Measurements from ENCODE around the gene FAM117B. TPM values are rescaled to one million over a fixed set of nuclear protein-coding genes. Genes with fewer than 3 reads are reported as not detected.

Gene FAM117B
- total RNA-seq, 1 experiment from 2014 or later = 9.1 TPM

- no peaks in the 10 kb centered on the region for H4K20me1 ChIP-seq (ENCODE audit: insufficient read depth)
- no peaks in the 10 kb centered on the region for H3K27me3 ChIP-seq (ENCODE audit: insufficient read depth, low read length)
- no peak overlapping the region for H3K9ac ChIP-seq (ENCODE audit: low read length)
- no peak overlapping the region for H3K4me3 ChIP-seq (replicated peaks in 1 of 2; ENCODE audit: low read depth in 1 of 2, low read length in 2 of 2)
- ATAC-seq (no peak), DNase-seq (ENCODE audit: low read depth, low spot score) (no peak)
- intact Hi-C loops (cut with micrococcal nuclease) = no loop called here
- peaks cover 0 to 3% of the 10 kb centered on the region in 2 experiments; a peak in 1 of 4 replicates for H3K4me1 ChIP-seq (ENCODE audit: control insufficient read depth in 1 of 2, insufficient read depth in 2 of 2, low read length in 2 of 2)
- CTCF ChIA-PET = no interaction called here
- no peak overlapping the region for H2AFZ ChIP-seq (ENCODE audit: low read depth, low read length, poor library complexity, severe bottlenecking)
- no peaks in the 10 kb centered on the region for H3K79me2 ChIP-seq (ENCODE audit: insufficient read depth, low read length)
- no peak overlapping the region for H3K4me2 ChIP-seq (ENCODE audit: low read length)
- no peaks in the 10 kb centered on the region for H3K9me2 ChIP-seq (ENCODE audit: insufficient read depth)
- no peak overlapping the region for H3K27ac ChIP-seq (ENCODE audit: low read depth, low read length)
- RAD21 ChIA-PET (ENCODE audit: low non-redundant PET in 1 of 2, low total read pairs in 2 of 2, uncharacterized antibody in 2 of 2, unreplicated experiment in 2 of 2) = no interaction called here
- no peak for TF ChIP-seq FOSL1 (IDR thresholded peaks at IDR 0.05; ENCODE audit: low read depth)
- TF ChIP-seq SIN3A (IDR thresholded peaks at IDR 0.05; ENCODE audit: low read depth) = no peak
- TF ChIP-seq, protein P1, sequence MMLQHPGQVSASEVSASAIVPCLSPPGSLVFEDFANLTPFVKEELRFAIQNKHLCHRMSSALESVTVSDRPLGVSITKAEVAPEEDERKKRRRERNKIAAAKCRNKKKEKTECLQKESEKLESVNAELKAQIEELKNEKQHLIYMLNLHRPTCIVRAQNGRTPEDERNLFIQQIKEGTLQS (IDR thresholded peaks at IDR 0.05) = no peak
- TF ChIP-seq YY1 (IDR thresholded peaks at IDR 0.05; ENCODE audit: extremely low read depth, insufficient replicate concordance, low read depth, low read length) = no peak
- TF ChIP-seq EGR1 (IDR thresholded peaks at IDR 0.05; ENCODE audit: low read depth) = no peak
- TF ChIP-seq REST (IDR thresholded peaks at IDR 0.05; ENCODE audit: low read depth) = no peak
- no peak for TF ChIP-seq ELF1 (IDR thresholded peaks at IDR 0.05; ENCODE audit: borderline replicate concordance, low read depth)
- TF ChIP-seq TCF7L2 (IDR thresholded peaks at IDR 0.05; ENCODE audit: borderline replicate concordance, extremely low read depth, insufficient read depth, insufficient read length) = no peak
- no peak for TF ChIP-seq CTCF (IDR thresholded peaks at IDR 0.05 in 2 of 3, conservative IDR thresholded peaks at IDR 0.05 in 1 of 3; ENCODE audit: borderline replicate concordance in 1 of 3, insufficient read depth in 1 of 3, low read depth in 2 of 3, low read length in 2 of 3)
- TF ChIP-seq ZBTB33 (IDR thresholded peaks at IDR 0.05; ENCODE audit: extremely low read depth, insufficient replicate concordance, low read length) = no peak
- TF ChIP-seq CEBPB (IDR thresholded peaks at IDR 0.05; ENCODE audit: low read depth) = no peak
- TF ChIP-seq RAD21 (IDR thresholded peaks at IDR 0.05; ENCODE audit: low read depth) = no peak
- POLR2A ChIA-PET = no interaction called here
- H3K36me3 ChIP-seq (ENCODE audit: control insufficient read depth in 1 of 2, insufficient read depth in 2 of 2, low read length in 2 of 2) = no peaks in the 10 kb centered on the region
- H3K9me3 ChIP-seq (ENCODE audit: control insufficient read depth in 1 of 2, insufficient read depth in 1 of 2, low read depth in 1 of 2, low read length in 2 of 2) = no peaks in the 10 kb centered on the region
- BruUV-seq (replicated peaks) = no TSS peak
These were observed 30.1 kb upstream of the FAM117B start for GRCh38 chr2:202604699-202605098.
